Thoracic aorta (tissue), 2 donors: ENCODE data around the gene TAF11L3. TPM values are rescaled to one million over a fixed set of nuclear protein-coding genes. Genes with fewer than 3 reads are reported as not detected.
"Not testable (repeated sequence)": the region's sequence is repeated elsewhere in the genome, so short reads cannot be mapped to it uniquely, and the experiment has no call there.

Experiments
- ATAC-seq: fragments of 150-250 bp; one replicate; pipeline ENCODE4 v1.8.0; 2017; ENCODE audit warnings: low read depth; ENCODE audit not compliant: insufficient number of reproducible peaks, low FRiP score
- DNase-seq: peaks from one replicate; pipeline ENCODE4 v3.0.0-alpha.2; 2020; ENCODE audit warnings: low spot score
- H3K27ac ChIP-seq, 2 donors: fragments of 200-600 bp; sonication (generic); 1 replicate in 1 of 2; 2 replicates in 1 of 2; pipeline ENCODE4 v1.5.1; 2016; ENCODE audit warnings: mild to moderate bottlenecking in 2 of 2, moderate library complexity in 2 of 2
- H3K27me3 ChIP-seq: fragments of 200-600 bp; sonication (generic); replicated peaks from 2 replicates; pipeline ENCODE4 v1.6.0; 2016; ENCODE audit warnings: mild to moderate bottlenecking; ENCODE audit not compliant: insufficient read depth
- H3K36me3 ChIP-seq: fragments of 200-600 bp; sonication (generic); one replicate; pipeline ENCODE4 v1.5.1; 2016
- H3K4me1 ChIP-seq, 2 donors: fragments of 200-600 bp; sonication (generic); 1 replicate in 1 of 2; 2 replicates in 1 of 2; pipeline versions ENCODE4 v1.5.1 to v1.6.0; 2016; ENCODE audit warnings: low read depth in 2 of 2, mild to moderate bottlenecking in 1 of 2; ENCODE audit not compliant: control insufficient read depth in 1 of 2
- H3K4me3 ChIP-seq: fragments of 200-600 bp; sonication (generic); 2 replicates; pipeline ENCODE4 v1.5.1; 2016; ENCODE audit warnings: mild to moderate bottlenecking
- H3K9me3 ChIP-seq: fragments of 200-600 bp; sonication (generic); 2 replicates; pipeline ENCODE4 v1.5.1; 2016
- CTCF ChIP-seq: fragments of 200-600 bp; sonication (generic); IDR thresholded peaks from one replicate; pipeline ENCODE4 v1.5.1; 2019; ENCODE audit warnings: antibody characterized with exemption
- total RNA-seq, 2 donors: library from RNA; depleted of rRNA; stranded (reverse); fragments of >200 nt; gene quantifications; one replicate each; pipeline versions ENCODE4 v1.1.0 to v1.2.3, GENCODE V29; 2016

Gene TAF11L3
- total RNA-seq, 2 donors from 2014 or later: not detected

DNA sequence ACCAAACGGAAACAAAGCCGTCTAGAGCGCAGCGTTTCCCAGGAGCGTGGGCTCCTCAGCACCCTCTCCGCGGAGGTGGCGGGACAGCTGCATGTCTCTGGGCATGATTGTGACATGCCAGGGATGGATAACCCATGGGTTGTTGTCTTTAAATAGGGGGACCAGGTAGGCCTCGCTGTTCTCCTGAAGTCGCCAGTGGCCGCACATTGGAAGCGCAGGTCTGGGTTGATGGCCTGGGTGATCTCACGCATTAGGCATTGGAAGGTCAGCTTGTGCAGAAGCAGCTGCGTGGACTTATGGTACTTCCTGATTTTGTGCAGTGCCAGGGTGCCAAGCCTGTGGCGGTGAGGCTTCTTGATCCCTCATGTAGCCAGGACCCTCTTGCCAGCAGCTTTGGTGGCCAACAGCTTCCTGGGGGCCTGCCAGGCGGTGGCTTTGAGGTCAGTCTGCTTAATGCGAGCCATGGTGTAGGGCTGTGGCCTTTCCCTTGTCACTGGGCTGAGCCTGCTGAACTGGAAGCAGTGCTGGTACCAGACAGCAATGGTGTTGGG is 6.3 kb upstream of the TAF11L3 start:
- TF ChIP-seq CTCF: no peak
- no peaks in the 10 kb centered on the region for H3K36me3 ChIP-seq
- ATAC-seq: no peak

GRCh38 chr5:17517526-17517925 is 641 bp upstream of the TAF11L3 start:
- not testable (repeated sequence) for H3K4me1 ChIP-seq, H3K27ac ChIP-seq, H3K36me3 ChIP-seq, H3K4me3 ChIP-seq, H3K9me3 ChIP-seq, DNase-seq, H3K27me3 ChIP-seq, ATAC-seq

More for the DNA sequence above, 6.3 kb upstream of the TAF11L3 start:
- no peak for DNase-seq
- no peaks in the 10 kb centered on the region for H3K9me3 ChIP-seq
- H3K27me3 ChIP-seq: no peaks in the 10 kb centered on the region
- H3K27ac ChIP-seq: no peak overlapping the region
- no peak overlapping the region for H3K4me3 ChIP-seq
- H3K4me1 ChIP-seq: no peaks in the 10 kb centered on the region

- H3K4me3 ChIP-seq, H3K27ac ChIP-seq, H3K9me3 ChIP-seq, H3K36me3 ChIP-seq, DNase-seq, H3K27me3 ChIP-seq, ATAC-seq, H3K4me1 ChIP-seq: not testable (repeated sequence)
These were observed 1.3 kb downstream of the TAF11L3 start for GRCh38 chr5:17519508-17519907.

DNA sequence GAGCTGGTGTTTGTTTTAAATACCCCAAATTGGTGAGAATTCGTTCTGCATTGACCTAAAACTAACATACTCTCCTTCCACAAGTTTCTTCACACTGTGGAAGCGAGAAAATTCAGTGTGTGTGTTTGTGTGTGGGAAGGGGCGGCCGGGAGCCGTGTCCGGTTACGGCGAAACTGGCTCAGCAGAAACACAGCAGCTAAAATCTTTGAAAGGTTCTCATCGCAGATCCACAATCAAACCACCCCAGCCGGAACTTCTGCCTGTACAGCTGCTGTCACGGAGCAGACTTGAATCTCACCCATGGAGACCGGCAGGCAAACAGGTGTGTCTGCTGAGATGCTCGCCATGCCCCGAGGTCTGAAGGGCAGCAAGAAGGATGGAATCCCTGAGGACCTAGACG is 3.3 kb downstream of the TAF11L3 start, which contains the start of gene TAF11L4:
Gene TAF11L4 (plus strand): TSS at position 301 of the 400 bp plus-strand sequence.
- H3K27me3 ChIP-seq, DNase-seq, H3K9me3 ChIP-seq, ATAC-seq, H3K27ac ChIP-seq, H3K36me3 ChIP-seq, H3K4me3 ChIP-seq, H3K4me1 ChIP-seq: not testable (repeated sequence)

GRCh38 chr5:17524935-17525334 is 6.8 kb downstream of the TAF11L3 start, which contains the start of gene TAF11L5:
Gene TAF11L5, plus strand, starts transcription at chr5:17525235.
- ATAC-seq, H3K27ac ChIP-seq, H3K4me1 ChIP-seq, H3K27me3 ChIP-seq, H3K9me3 ChIP-seq, H3K4me3 ChIP-seq, H3K36me3 ChIP-seq, DNase-seq: not testable (repeated sequence)

DNA sequence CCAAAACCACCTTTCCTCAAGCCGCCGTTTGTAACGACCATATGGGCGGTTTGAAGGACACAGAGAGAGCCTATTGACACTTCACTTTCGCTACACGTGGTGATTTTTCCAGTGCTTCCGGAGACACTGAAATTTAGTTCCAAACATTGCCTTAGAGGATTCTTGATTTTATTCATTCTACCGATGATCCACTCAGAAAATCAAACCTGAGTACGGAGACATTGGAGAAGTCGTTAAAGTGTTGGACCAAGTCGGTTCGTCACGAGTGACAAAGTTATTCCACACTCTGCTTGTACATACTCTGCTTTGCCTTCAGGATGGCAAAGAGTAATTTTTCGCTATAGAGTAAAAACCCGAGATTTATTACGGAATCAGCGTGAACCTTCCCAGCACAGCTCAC is 8.3 kb downstream of the TAF11L3 start:
- H3K27ac ChIP-seq, H3K4me1 ChIP-seq, H3K9me3 ChIP-seq, ATAC-seq, H3K36me3 ChIP-seq, H3K4me3 ChIP-seq, H3K27me3 ChIP-seq: not testable (repeated sequence)
- peak; percentile 23 for DNase-seq

DNA sequence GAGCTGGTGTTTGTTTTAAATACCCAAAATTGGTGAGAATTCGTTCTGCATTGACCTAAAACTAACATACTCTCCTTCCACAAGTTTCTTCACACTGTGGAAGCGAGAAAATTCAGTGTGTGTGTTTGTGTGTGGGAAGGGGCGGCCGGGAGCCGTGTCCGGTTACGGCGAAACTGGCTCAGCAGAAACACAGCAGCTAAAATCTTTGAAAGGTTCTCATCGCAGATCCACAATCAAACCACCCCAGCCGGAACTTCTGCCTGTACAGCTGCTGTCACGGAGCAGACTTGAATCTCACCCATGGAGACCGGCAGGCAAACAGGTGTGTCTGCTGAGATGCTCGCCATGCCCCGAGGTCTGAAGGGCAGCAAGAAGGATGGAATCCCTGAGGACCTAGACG is 10.2 kb downstream of the TAF11L3 start, which contains the start of gene TAF11L6:
Gene TAF11L6 (plus strand): TSS at position 301 of the 400 bp plus-strand sequence.
- ATAC-seq, H3K36me3 ChIP-seq, H3K27ac ChIP-seq, H3K4me3 ChIP-seq, H3K4me1 ChIP-seq, DNase-seq, H3K9me3 ChIP-seq, H3K27me3 ChIP-seq: not testable (repeated sequence)

Other genes starting within 250 kb of the TAF11L3 start
- gene TAF11L2, start 20.1 kb upstream of the TAF11L3 start, total RNA-seq: not detected
- gene TAF11L4, start 3.4 kb downstream of the TAF11L3 start, total RNA-seq: not detected
- gene TAF11L5, start 6.9 kb downstream of the TAF11L3 start, total RNA-seq: not detected
- not detected for gene TAF11L6, start 10.3 kb downstream of the TAF11L3 start, total RNA-seq
- gene TAF11L7, start 67.4 kb downstream of the TAF11L3 start, total RNA-seq: not detected
- not detected for gene TAF11L8, start 72.6 kb downstream of the TAF11L3 start, total RNA-seq
- not detected for gene TAF11L9, start 76.0 kb downstream of the TAF11L3 start, total RNA-seq
- not detected for gene TAF11L10, start 79.5 kb downstream of the TAF11L3 start, total RNA-seq
- gene TAF11L11, start 85.8 kb downstream of the TAF11L3 start, total RNA-seq: not detected
- gene TAF11L12, start 92.0 kb downstream of the TAF11L3 start, total RNA-seq: not detected
- not detected for gene TAF11L13, start 113.7 kb downstream of the TAF11L3 start, total RNA-seq
- gene TAF11L14, start 116.1 kb downstream of the TAF11L3 start, total RNA-seq: not detected